NCI-H1694 treated with DMSO at 0.1 percent for 48 hours (cell line): ENCODE results near the gene ACTRT1.

Source experiments
- DNase-seq: peaks from one replicate; lab custom pipeline; 2025; lab: John Stamatoyannopoulos, UW

ACTRT1 gene

GRCh38 chrX:128052303-128052702, at the start of gene ACTRT1:
ACTRT1 (minus strand) TSS chrX:128052403; CDS start chrX:128052206, 197 bp downstream.
- DNase-seq, result no peak

GRCh38 chrX:128078545-128078944, 26.3 kb upstream of the ACTRT1 start:
- DNase-seq, result no peak

- DNase-seq, result no peak
Observed at GRCh38 chrX:128057421-128057820, 5.2 kb upstream of the ACTRT1 start.

GRCh38 chrX:128051526-128051925, 677 bp downstream of the ACTRT1 start:
- DNase-seq, result no peak

GRCh38 chrX:128035318-128035717, 16.9 kb downstream of the ACTRT1 start:
- DNase-seq, result no peak

- no peak for DNase-seq
Observed at GRCh38 chrX:128021566-128021965, 30.6 kb downstream of the ACTRT1 start.

GRCh38 chrX:128020701-128021100, 31.5 kb downstream of the ACTRT1 start:
- DNase-seq, result no peak

- no peak for DNase-seq
Observed at GRCh38 chrX:128019218-128019617, 33.0 kb downstream of the ACTRT1 start.

- DNase-seq, result no peak
Observed at GRCh38 chrX:128012015-128012414, 40.2 kb downstream of the ACTRT1 start.

- DNase-seq, result no peak
Observed at GRCh38 chrX:128007882-128008281, 44.3 kb downstream of the ACTRT1 start.
